ENCODE measurements around the gene UGT2B7. TPM values are rescaled to one million over a fixed set of nuclear protein-coding genes. Genes with fewer than 3 reads are reported as not detected.

The UGT2B7 gene
- total RNA-seq, 2 donors from 2014 or later, result 7.3 TPM; not detected in 1

- ATAC-seq, result no peak
- Histone ChIP-seq H3K27me3 (no peaks in the 10 kb centered on the region), H3K4me3 (no peak overlapping the region), H3K9me3 (no peaks in the 10 kb centered on the region), H3K27ac (no peak overlapping the region), H3K4me1 (no peaks in the 10 kb centered on the region), H3K36me3 (replicated peaks in 1 of 2; ENCODE audit: insufficient read depth in 1 of 2, low read depth in 2 of 2) (no peaks in the 10 kb centered on the region)
- WGBS, 2 donors, result 42 to 44% methylated on average over 2 of the region's 2 CpGs
- DNase-seq, result no peak
- intact Hi-C loops (cut with DNase I), result no loop called here
- TF ChIP-seq CTCF (IDR thresholded peaks at IDR 0.05) (no peak), POLR2A (IDR thresholded peaks at IDR 0.05) (no peak)
These were observed 45.0 kb downstream of the UGT2B7 start for GRCh38 chr4:69141320-69141719.

- no peaks in the 10 kb centered on the region for H3K9me3 ChIP-seq
- no peaks in the 10 kb centered on the region for H3K27me3 ChIP-seq
- H3K36me3 ChIP-seq (replicated peaks in 1 of 2; ENCODE audit: insufficient read depth in 1 of 2, low read depth in 2 of 2), result no peaks in the 10 kb centered on the region
- H3K4me1 ChIP-seq, result no peaks in the 10 kb centered on the region
- no peak overlapping the region for H3K27ac ChIP-seq
- DNase-seq, result no peak
- TF ChIP-seq CTCF (IDR thresholded peaks at IDR 0.05), result no peak
- TF ChIP-seq POLR2A (IDR thresholded peaks at IDR 0.05), result no peak
- 92 to 95% methylated on average over 4 of the region's 4 CpGs for WGBS, 2 donors
- no peak for ATAC-seq
- intact Hi-C loops (cut with DNase I), result no loop called here
- H3K4me3 ChIP-seq, result no peak overlapping the region
These were observed 51.1 kb downstream of the UGT2B7 start for GRCh38 chr4:69147334-69147733.

GRCh38 chr4:69154021-69154420 is 57.7 kb downstream of the UGT2B7 start:
- no peaks in the 10 kb centered on the region for H3K4me1 ChIP-seq
- intact Hi-C loops (cut with DNase I), result no loop called here
- WGBS, 2 donors, result 80 to 86% methylated on average over 4 of the region's 4 CpGs
- no peak overlapping the region for H3K27ac ChIP-seq
- no peaks in the 10 kb centered on the region for H3K27me3 ChIP-seq
- ATAC-seq, result no peak
- TF ChIP-seq POLR2A (IDR thresholded peaks at IDR 0.05), result no peak
- TF ChIP-seq CTCF (IDR thresholded peaks at IDR 0.05), result no peak
- H3K9me3 ChIP-seq, result no peaks in the 10 kb centered on the region
- H3K4me3 ChIP-seq, result no peak overlapping the region
- no peaks in the 10 kb centered on the region for H3K36me3 ChIP-seq (replicated peaks in 1 of 2; ENCODE audit: insufficient read depth in 1 of 2, low read depth in 2 of 2)
- DNase-seq, result no peak

- DNase-seq, result peak in 3 of 4 donors; percentile 12 to 43 (median 18)
- Histone ChIP-seq H3K9me3 (no peaks in the 10 kb centered on the region), H3K27me3 (no peaks in the 10 kb centered on the region), H3K27ac (no peak overlapping the region), H3K36me3 (replicated peaks in 1 of 2; ENCODE audit: insufficient read depth in 1 of 2, low read depth in 2 of 2) (no peaks in the 10 kb centered on the region), H3K4me3 (no peak overlapping the region), H3K4me1 (no peaks in the 10 kb centered on the region)
- 76 to 89% methylated on average over 2 of the region's 2 CpGs for WGBS, 2 donors
- ATAC-seq, result no peak
- intact Hi-C loops (cut with DNase I), result no loop called here
- TF ChIP-seq POLR2A (IDR thresholded peaks at IDR 0.05) (no peak), CTCF (IDR thresholded peaks at IDR 0.05) (peak in 3 of 7 experiments; percentile 10 to 19 (median 16))
These were observed 60.6 kb downstream of the UGT2B7 start for GRCh38 chr4:69156913-69157312.

Other genes starting within 250 kb of the UGT2B7 start
- gene UGT2A3, start 144.7 kb upstream of the UGT2B7 start, total RNA-seq, result 10 to 100 TPM; 35.9 to 39.4 TPM
- gene UGT2B11, start 118.3 kb downstream of the UGT2B7 start, total RNA-seq, result not detected
- not detected for gene UGT2B28, start 184.0 kb downstream of the UGT2B7 start, total RNA-seq